HCT116 (cell line): ENCODE data around the gene HLA-DOA. TPM values are rescaled to one million over a fixed set of nuclear protein-coding genes. Genes with fewer than 3 reads are reported as not detected.

Source experiments
- ATAC-seq: fragments of 200-7000 bp; cut with Tn5 transposase; 2 replicates; pipeline ENCODE4 v1.9.1; 2020; ENCODE audit warnings: mild to moderate bottlenecking, moderate library complexity
- BruUV-seq: library from RNA; stranded (reverse); fragments of 400-500 nt; replicated peaks from 2 replicates; lab custom pipeline; 2021; lab: Mats Ljungman, UMichigan
- CTCF ChIA-PET: fragments of 300-600 bp; sonication (Branson Sonifier 250); formaldehyde crosslinking; loops from one replicate; lab custom pipeline; 2021; ENCODE audit warnings: antibody characterized with exemption; lab: Charles Lee
- POLR2A ChIA-PET: fragments of 300-600, 350-600 bp; sonication (Branson Sonifier 250); formaldehyde crosslinking; loops from one replicate; lab custom pipeline; 2021; ENCODE audit warnings: antibody characterized with exemption; lab: Charles Lee
- RAD21 ChIA-PET, 2 experiments: fragments of 300-600 bp; sonication (Branson Sonifier 250); formaldehyde crosslinking; loops; one replicate each; lab custom pipeline; 2023; ENCODE audit warnings: low total read pairs in 2 of 2; ENCODE audit not compliant: uncharacterized antibody in 2 of 2, unreplicated experiment in 2 of 2, low non-redundant PET in 1 of 2; lab: Charles Lee
- DNase-seq: peaks from one replicate; pipeline ENCODE4 v3.0.0-alpha.2; 2010; ENCODE audit warnings: low read depth, low spot score
- H2AFZ ChIP-seq: fragments of 200-600 bp; shearing (Covaris generic), sonication (generic); 2 replicates; pipeline ENCODE4 v1.6.1; 2017; ENCODE audit warnings: low read depth, mixed run types, mixed read lengths, antibody characterized with exemption, low read length; ENCODE audit not compliant: poor library complexity, severe bottlenecking
- H3K27ac ChIP-seq: 2 replicates; pipeline ENCODE4 v1.5.1; 2012; ENCODE audit warnings: low read depth, low read length
- H3K27me3 ChIP-seq: fragments of 200-600 bp; sonication (generic); 2 replicates; pipeline ENCODE4 v1.6.1; 2016; ENCODE audit warnings: mixed run types, low read length, mixed read lengths; ENCODE audit not compliant: insufficient read depth
- H3K36me3 ChIP-seq, 2 experiments: fragments of 200-500 bp in 1 of 2; fragments of 200-600 bp in 1 of 2; sonication (Bioruptor generic) in 1 of 2; sonication (generic) in 1 of 2; 2 replicates each; pipeline versions ENCODE4 v1.5.1 to v1.6.1; 2014 to 2016; ENCODE audit warnings: low read length in 2 of 2, inconsistent platforms in 1 of 2, mixed read lengths in 1 of 2, mixed run types in 1 of 2; ENCODE audit not compliant: insufficient read depth in 2 of 2, control insufficient read depth in 1 of 2
- H3K4me1 ChIP-seq, 2 experiments: fragments of 200-600 bp in 1 of 2; sonication (generic) in 1 of 2; 2 replicates each; pipeline versions ENCODE4 v1.5.1 to v1.6.1; 2012 to 2017; ENCODE audit warnings: low read length in 2 of 2, inconsistent platforms in 1 of 2, mild to moderate bottlenecking in 1 of 2, mixed read lengths in 1 of 2, mixed run types in 1 of 2, moderate library complexity in 1 of 2; ENCODE audit not compliant: insufficient read depth in 2 of 2, control insufficient read depth in 1 of 2
- H3K4me2 ChIP-seq: fragments of 200-600 bp; sonication (generic); 2 replicates; pipeline ENCODE4 v1.6.1; 2017; ENCODE audit warnings: mixed run types, low read length, mixed read lengths
- H3K4me3 ChIP-seq, 2 experiments: fragments of 200-600 bp in 1 of 2; sonication (generic) in 1 of 2; replicated peaks in 1 of 2; 2 replicates each; pipeline ENCODE4 v1.5.1; 2011 to 2016; ENCODE audit warnings: low read length in 2 of 2, control low read depth in 1 of 2, low read depth in 1 of 2, mild to moderate bottlenecking in 1 of 2, mixed read lengths in 1 of 2, mixed run types in 1 of 2
- H3K79me2 ChIP-seq: fragments of 200-600 bp; sonication (generic); 2 replicates; pipeline ENCODE4 v1.6.1; 2017; ENCODE audit warnings: mild to moderate bottlenecking, mixed run types, low read length, moderate library complexity, mixed read lengths; ENCODE audit not compliant: insufficient read depth
- H3K9ac ChIP-seq: fragments of 200-600 bp; sonication (generic); 2 replicates; pipeline ENCODE4 v1.6.1; 2016; ENCODE audit warnings: low read length, mixed read lengths
- H3K9me2 ChIP-seq: fragments of 200-600 bp; sonication (generic), shearing (Covaris generic); 2 replicates; pipeline ENCODE4 v1.6.1; 2017; ENCODE audit warnings: mixed run types, mild to moderate bottlenecking, moderate library complexity; ENCODE audit not compliant: insufficient read depth
- H3K9me3 ChIP-seq, 2 experiments: fragments of 200-500 bp in 1 of 2; fragments of 200-600 bp in 1 of 2; sonication (Bioruptor generic) in 1 of 2; sonication (generic) in 1 of 2; 2 replicates each; pipeline ENCODE4 v1.6.1; 2014 to 2017; ENCODE audit warnings: low read length in 2 of 2, mixed read lengths in 2 of 2, inconsistent platforms in 1 of 2, low read depth in 1 of 2, mild to moderate bottlenecking in 1 of 2, mixed run types in 1 of 2, moderate library complexity in 1 of 2; ENCODE audit not compliant: control insufficient read depth in 1 of 2, insufficient read depth in 1 of 2
- H4K20me1 ChIP-seq: fragments of 200-600 bp; sonication (generic), shearing (Covaris generic); 2 replicates; pipeline ENCODE4 v1.6.1; 2017; ENCODE audit warnings: mixed run types, mild to moderate bottlenecking, moderate library complexity; ENCODE audit not compliant: insufficient read depth
- CTCF ChIP-seq, 3 experiments: fragments of 200-600 bp in 1 of 3; sonication (generic) in 1 of 3; IDR thresholded peaks in 2 of 3; conservative IDR thresholded peaks in 1 of 3; 2 replicates each; pipeline ENCODE4 v1.5.1; 2012 to 2017; ENCODE audit warnings: low read depth in 2 of 3, low read length in 2 of 3, antibody characterized with exemption in 1 of 3, borderline replicate concordance in 1 of 3, control low read depth in 1 of 3, mild to moderate bottlenecking in 1 of 3, mixed read lengths in 1 of 3, mixed run types in 1 of 3, moderate library complexity in 1 of 3; ENCODE audit not compliant: insufficient read depth in 1 of 3
- EGR1 ChIP-seq: IDR thresholded peaks from 2 replicates; pipeline ENCODE4 v1.6.1; 2012; ENCODE audit warnings: low read depth
- ELF1 ChIP-seq: IDR thresholded peaks from 2 replicates; pipeline ENCODE4 v1.6.1; 2012; ENCODE audit warnings: low read depth, borderline replicate concordance
- EZH2phosphoT487 ChIP-seq: fragments of 200-600 bp; IDR thresholded peaks from 2 replicates; pipeline ENCODE4 v1.6.1; 2018; ENCODE audit warnings: antibody characterized with exemption, borderline replicate concordance
- JUND ChIP-seq: IDR thresholded peaks from 2 replicates; pipeline ENCODE4 v1.6.1; 2012
- POLR2AphosphoS5 ChIP-seq: IDR thresholded peaks from 2 replicates; pipeline ENCODE4 v1.6.1; 2011; ENCODE audit warnings: mild to moderate bottlenecking, low read depth, low read length, moderate library complexity
- REST ChIP-seq: IDR thresholded peaks from 2 replicates; pipeline ENCODE4 v1.6.1; 2012; ENCODE audit warnings: low read depth
- SIN3A ChIP-seq: IDR thresholded peaks from 2 replicates; pipeline ENCODE4 v1.6.1; 2012; ENCODE audit warnings: low read depth
- SP1 ChIP-seq: IDR thresholded peaks from 2 replicates; pipeline ENCODE4 v1.6.1; 2012; ENCODE audit warnings: low read depth
- SRF ChIP-seq: IDR thresholded peaks from 2 replicates; pipeline ENCODE4 v1.6.1; 2012; ENCODE audit warnings: low read depth
- TCF7L2 ChIP-seq: IDR thresholded peaks from 2 replicates; pipeline ENCODE4 v1.7.0; 2011; ENCODE audit warnings: borderline replicate concordance, inconsistent platforms; ENCODE audit not compliant: insufficient read depth, insufficient read length; ENCODE audit errors: extremely low read depth
- YY1 ChIP-seq: IDR thresholded peaks from 2 replicates; pipeline ENCODE4 v1.6.1; 2011; ENCODE audit warnings: low read length, low read depth, moderate library complexity, mild to moderate bottlenecking; ENCODE audit not compliant: insufficient replicate concordance; ENCODE audit errors: extremely low read depth
- ZBTB33 ChIP-seq: IDR thresholded peaks from 2 replicates; pipeline ENCODE4 v1.6.1; 2011; ENCODE audit warnings: mild to moderate bottlenecking, low read length, moderate library complexity; ENCODE audit not compliant: insufficient replicate concordance; ENCODE audit errors: extremely low read depth
- intact Hi-C: fragments of 100-400 bp; cut with micrococcal nuclease; formaldehyde crosslinking; loops from 2 replicates; pipeline ENCODE4 v1.10.0; 2022
- total RNA-seq: library from RNA; stranded (reverse); gene quantifications from one replicate; pipeline ENCODE4 v1.2.1, GENCODE V29; 2021; ENCODE audit not compliant: unreplicated experiment

The HLA-DOA gene
- total RNA-seq, 1 experiment from 2014 or later, result 0.39 TPM

GRCh38 chr6:33040157-33040556, 30.8 kb upstream of the HLA-DOA start:
- ChIA-PET CTCF (no interaction called here), RAD21 (no interaction called here), POLR2A (no interaction called here)
- H3K9me3 ChIP-seq, result no peaks in the 10 kb centered on the region
- no peaks in the 10 kb centered on the region for H3K79me2 ChIP-seq
- no peak overlapping the region for H3K4me3 ChIP-seq
- no peaks in the 10 kb centered on the region for H3K36me3 ChIP-seq
- H2AFZ ChIP-seq, result no peak overlapping the region
- H3K27me3 ChIP-seq, result no peaks in the 10 kb centered on the region
- no peak overlapping the region for H3K27ac ChIP-seq
- no peaks in the 10 kb centered on the region for H3K4me1 ChIP-seq
- no peak overlapping the region for H3K4me2 ChIP-seq
- TF ChIP-seq EZH2phosphoT487, result no peak
- no peak for TF ChIP-seq SIN3A
- TF ChIP-seq CTCF (IDR thresholded peaks at IDR 0.05 in 2 of 3, conservative IDR thresholded peaks at IDR 0.05 in 1 of 3; ENCODE audit: borderline replicate concordance in 1 of 3, insufficient read depth in 1 of 3, low read depth in 2 of 3, low read length in 2 of 3), result no peak
- no peaks in the 10 kb centered on the region for H3K9me2 ChIP-seq
- no TSS peak for BruUV-seq
- H3K9ac ChIP-seq, result no peak overlapping the region
- no peak for ATAC-seq
- intact Hi-C loops, result no loop called here
- H4K20me1 ChIP-seq, result no peaks in the 10 kb centered on the region
- DNase-seq, result no peak

GRCh38 chr6:33036535-33036934, 27.1 kb upstream of the HLA-DOA start:
- no TSS peak for BruUV-seq
- H2AFZ ChIP-seq, result no peak overlapping the region
- TF ChIP-seq EGR1 (no peak), JUND (no peak), SP1 (no peak), EZH2phosphoT487 (no peak), REST (no peak), ELF1 (no peak), POLR2AphosphoS5 (no peak), TCF7L2 (no peak), YY1 (no peak), ZBTB33 (no peak), SRF (no peak)

More at GRCh38 chr6:33036535-33036934, 27.1 kb upstream of the HLA-DOA start:
- Histone ChIP-seq H3K36me3 (no peaks in the 10 kb centered on the region), H3K4me3 (no peak overlapping the region), H3K27me3 (no peaks in the 10 kb centered on the region), H3K9me2 (no peaks in the 10 kb centered on the region), H3K27ac (no peak overlapping the region), H3K9me3 (no peaks in the 10 kb centered on the region), H3K4me1 (no peaks in the 10 kb centered on the region), H3K9ac (no peak overlapping the region), H3K4me2 (no peak overlapping the region), H4K20me1 (no peaks in the 10 kb centered on the region), H3K79me2 (no peaks in the 10 kb centered on the region)
- ChIA-PET CTCF (no interaction called here), RAD21 (no interaction called here), POLR2A (no interaction called here)
- intact Hi-C loops, result no loop called here
- DNase-seq (no peak), ATAC-seq (no peak)
